RPMI8226 (cell line): ENCODE measurements around the gene ORAI1.
"Not testable (repeated sequence)": the region's sequence is repeated elsewhere in the genome, so short reads cannot be mapped to it uniquely, and the experiment has no call there.

Source experiments
- DNase-seq: peaks from one replicate; pipeline ENCODE4 v3.0.0-alpha.2; 2015

The ORAI1 gene

GRCh38 chr12:121608301-121608700 lies 18.0 kb upstream of the ORAI1 start:
- no peak for DNase-seq

- DNase-seq, result no peak
These were observed 15.8 kb upstream of the ORAI1 start for GRCh38 chr12:121610239-121611149.

GRCh38 chr12:121611306-121611705 lies 15.0 kb upstream of the ORAI1 start:
- DNase-seq, result peak; percentile 27

GRCh38 chr12:121613462-121613861 lies 12.9 kb upstream of the ORAI1 start:
- no peak for DNase-seq

- DNase-seq, result no peak
These were observed 11.4 kb upstream of the ORAI1 start for GRCh38 chr12:121614872-121615467.

- DNase-seq, result no peak
These were observed 7.6 kb upstream of the ORAI1 start for GRCh38 chr12:121618659-121619233.

GRCh38 chr12:121620333-121620891 lies 5.9 kb upstream of the ORAI1 start:
- DNase-seq, result no peak

GRCh38 chr12:121626853-121627640 lies 717 bp downstream of the ORAI1 start:
- peak; percentile 74 for DNase-seq

- no peak for DNase-seq
These were observed 1.7 kb downstream of the ORAI1 start for GRCh38 chr12:121628037-121628436.

GRCh38 chr12:121628536-121628935 lies 2.2 kb downstream of the ORAI1 start:
- no peak for DNase-seq

GRCh38 chr12:121630791-121631355 lies 4.5 kb downstream of the ORAI1 start:
- DNase-seq, result no peak

GRCh38 chr12:121632069-121632970 lies 6.0 kb downstream of the ORAI1 start:
- DNase-seq, result no peak

- DNase-seq, result not testable (repeated sequence)
These were observed 7.5 kb downstream of the ORAI1 start for GRCh38 chr12:121633833-121634196.

GRCh38 chr12:121634836-121635235 lies 8.5 kb downstream of the ORAI1 start:
- DNase-seq, result no peak

GRCh38 chr12:121637231-121637914 lies 11.0 kb downstream of the ORAI1 start:
- no peak for DNase-seq

GRCh38 chr12:121638298-121639202 lies 12.2 kb downstream of the ORAI1 start:
- no peak for DNase-seq

GRCh38 chr12:121641343-121641630 lies 15.0 kb downstream of the ORAI1 start:
- DNase-seq, result no peak

GRCh38 chr12:121648458-121649028 lies 22.2 kb downstream of the ORAI1 start:
- no peak for DNase-seq

GRCh38 chr12:121649322-121649721 lies 23.0 kb downstream of the ORAI1 start:
- DNase-seq, result no peak
